Ascending aorta (tissue), 2 donors: ENCODE data around the gene DDX6. TPM values are rescaled to one million over a fixed set of nuclear protein-coding genes. Genes with fewer than 3 reads are reported as not detected.

Experiments used
- DNase-seq, 2 donors: peaks; one replicate each; pipeline ENCODE4 v3.0.0-alpha.2; 2019; ENCODE audit warnings: low spot score in 2 of 2
- H3K27ac ChIP-seq, 2 donors: fragments of 200-600 bp; sonication (generic); one replicate each; pipeline ENCODE4 v1.5.1; 2016 to 2017; ENCODE audit warnings: mild to moderate bottlenecking in 1 of 2
- H3K27me3 ChIP-seq: fragments of 200-600 bp; sonication (generic); one replicate; pipeline ENCODE4 v1.5.1; 2017
- H3K36me3 ChIP-seq, 2 donors: fragments of 200-600 bp; sonication (generic); one replicate each; pipeline ENCODE4 v1.5.1; 2016
- H3K4me1 ChIP-seq, 2 donors: fragments of 200-600 bp; sonication (generic); one replicate each; pipeline ENCODE4 v1.5.1; 2016 to 2017; ENCODE audit warnings: mild to moderate bottlenecking in 1 of 2
- H3K4me3 ChIP-seq, 2 donors: fragments of 200-600 bp; sonication (generic); one replicate each; pipeline ENCODE4 v1.5.1; 2016 to 2017; ENCODE audit warnings: mild to moderate bottlenecking in 1 of 2
- H3K9me3 ChIP-seq, 2 donors: fragments of 200-600 bp; sonication (generic); one replicate each; pipeline ENCODE4 v1.5.1; 2016
- intact Hi-C: fragments of 100-400 bp; cut with DNase I; formaldehyde crosslinking; loops from one replicate; pipeline ENCODE4 v1.15.1; 2023
- total RNA-seq: library from RNA; depleted of rRNA; stranded (reverse); fragments of >200 nt; gene quantifications from one replicate; pipeline ENCODE4 v1.1.0, GENCODE V29; 2016
- TF ChIP-seq, protein P1 (sequence below), 3 experiments: fragments of 200-600 bp in 2 of 3; fragments of 450-650 bp in 1 of 3; sonication (generic) in 2 of 3; IDR thresholded peaks; one replicate each; pipeline ENCODE4 v1.5.1; 2016 to 2019; ENCODE audit warnings: antibody characterized with exemption in 3 of 3, mild to moderate bottlenecking in 1 of 3, moderate library complexity in 1 of 3

Gene DDX6
- total RNA-seq, 1 donor from 2014 or later = 25.9 TPM

DNA sequence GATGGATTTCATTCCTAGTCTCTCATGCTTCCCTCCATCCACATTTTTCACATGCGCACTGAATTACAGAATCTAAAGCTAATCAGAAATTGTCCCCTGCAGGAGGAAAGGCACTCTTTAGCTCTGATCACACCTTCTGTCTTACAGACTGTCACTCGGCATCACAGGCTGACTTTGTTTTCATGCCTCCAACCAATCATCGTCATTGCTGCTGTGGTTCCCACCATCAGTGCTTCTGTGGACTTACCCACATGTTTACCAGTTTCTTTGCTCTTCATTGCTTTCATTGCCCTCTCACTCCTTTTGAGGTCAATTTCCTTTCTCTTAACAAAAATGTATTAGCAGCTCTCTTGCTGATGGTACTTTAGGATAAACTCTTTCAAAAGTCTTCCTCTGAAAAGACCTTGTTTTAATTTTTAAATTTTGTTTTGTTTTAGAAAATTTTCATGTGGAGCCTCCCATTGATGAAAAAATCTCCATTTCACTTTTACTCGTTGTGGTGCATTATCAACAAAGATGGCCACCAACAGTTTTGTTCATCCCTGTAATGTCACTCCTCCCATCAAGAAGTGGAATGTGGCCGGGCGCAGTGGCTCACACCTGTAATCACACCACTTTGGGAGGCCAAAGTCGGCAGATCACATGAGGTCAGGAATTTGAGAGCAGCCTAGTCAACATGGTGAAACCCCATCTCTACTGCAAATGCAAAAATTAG lies 91.3 kb downstream of the DDX6 start:
- no peaks in the 10 kb centered on the region for H3K27me3 ChIP-seq
- no peak for DNase-seq
- no peaks in the 10 kb centered on the region for H3K4me1 ChIP-seq
- H3K36me3 ChIP-seq = no peaks in the 10 kb centered on the region
- TF ChIP-seq, protein P1, sequence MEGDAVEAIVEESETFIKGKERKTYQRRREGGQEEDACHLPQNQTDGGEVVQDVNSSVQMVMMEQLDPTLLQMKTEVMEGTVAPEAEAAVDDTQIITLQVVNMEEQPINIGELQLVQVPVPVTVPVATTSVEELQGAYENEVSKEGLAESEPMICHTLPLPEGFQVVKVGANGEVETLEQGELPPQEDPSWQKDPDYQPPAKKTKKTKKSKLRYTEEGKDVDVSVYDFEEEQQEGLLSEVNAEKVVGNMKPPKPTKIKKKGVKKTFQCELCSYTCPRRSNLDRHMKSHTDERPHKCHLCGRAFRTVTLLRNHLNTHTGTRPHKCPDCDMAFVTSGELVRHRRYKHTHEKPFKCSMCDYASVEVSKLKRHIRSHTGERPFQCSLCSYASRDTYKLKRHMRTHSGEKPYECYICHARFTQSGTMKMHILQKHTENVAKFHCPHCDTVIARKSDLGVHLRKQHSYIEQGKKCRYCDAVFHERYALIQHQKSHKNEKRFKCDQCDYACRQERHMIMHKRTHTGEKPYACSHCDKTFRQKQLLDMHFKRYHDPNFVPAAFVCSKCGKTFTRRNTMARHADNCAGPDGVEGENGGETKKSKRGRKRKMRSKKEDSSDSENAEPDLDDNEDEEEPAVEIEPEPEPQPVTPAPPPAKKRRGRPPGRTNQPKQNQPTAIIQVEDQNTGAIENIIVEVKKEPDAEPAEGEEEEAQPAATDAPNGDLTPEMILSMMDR (IDR thresholded peaks at IDR 0.05) = no peak
- no peak overlapping the region for H3K4me3 ChIP-seq
- intact Hi-C loops = no loop called here
- H3K9me3 ChIP-seq = no peaks in the 10 kb centered on the region
- H3K27ac ChIP-seq = no peak overlapping the region

Other genes with a start within 250 kb of the DDX6 start
- 34.9 TPM for gene IFT46, start 225.2 kb downstream of the DDX6 start, total RNA-seq
- gene ARCN1, start 218.8 kb downstream of the DDX6 start, total RNA-seq = 93.8 TPM
- 200 TPM for gene PHLDB1, start 183.5 kb downstream of the DDX6 start, total RNA-seq
- not detected for gene TREH, start 111.5 kb downstream of the DDX6 start, total RNA-seq
- gene CXCR5, start 92.7 kb upstream of the DDX6 start, total RNA-seq = not detected
- 46.5 TPM for gene BCL9L, start 134.8 kb upstream of the DDX6 start, total RNA-seq
- not detected for gene UPK2, start 165.1 kb upstream of the DDX6 start, total RNA-seq
- gene FOXR1, start 180.6 kb upstream of the DDX6 start, total RNA-seq = not detected
- gene CENATAC, start 207.0 kb upstream of the DDX6 start, total RNA-seq = 67.7 TPM
- gene RPS25, start 227.2 kb upstream of the DDX6 start, total RNA-seq = 857 TPM
- 41.0 TPM for gene TRAPPC4, start 227.6 kb upstream of the DDX6 start, total RNA-seq
- gene SLC37A4, start 239.7 kb upstream of the DDX6 start, total RNA-seq = 21.2 TPM